BJ (cell line): Measurements from ENCODE around the gene COL11A2. TPM values are rescaled to one million over a fixed set of nuclear protein-coding genes. Genes with fewer than 3 reads are reported as not detected.

Experiments used
- CTCF ChIA-PET: fragments of 350-600 bp; formaldehyde crosslinking; extraction: SDS; loops from one replicate; lab custom pipeline; 2021; ENCODE audit warnings: antibody characterized with exemption, inconsistent platforms; lab: Yijun Ruan, JAX
- POLR2A ChIA-PET: fragments of 300-600 bp; sonication (Branson Sonifier 250); formaldehyde crosslinking; extraction: SDS; loops from one replicate; lab custom pipeline; 2021; ENCODE audit warnings: antibody characterized with exemption; lab: Charles Lee
- DNase-seq: peaks from one replicate; pipeline ENCODE4 v3.0.0-alpha.2; 2011; ENCODE audit warnings: low read depth
- H3K27me3 ChIP-seq: 2 replicates; pipeline ENCODE4 v1.6.0; 2011; ENCODE audit warnings: low read length; ENCODE audit not compliant: control insufficient read depth, insufficient read depth
- H3K36me3 ChIP-seq: 2 replicates; pipeline ENCODE4 v1.5.1; 2011; ENCODE audit warnings: low read length; ENCODE audit not compliant: control insufficient read depth, insufficient read depth
- H3K4me3 ChIP-seq: 2 replicates; pipeline ENCODE4 v1.5.1; 2011; ENCODE audit warnings: low read depth, mild to moderate bottlenecking, control low read depth, low read length
- polyA plus RNA-seq: library from polyadenylated mRNA; depleted of rRNA; stranded (reverse); fragments of >200 nt; gene quantifications from 2 replicates; pipeline ENCODE4 v1.2.3, GENCODE V29; 2011
- TF ChIP-seq, protein P1 (sequence below): IDR thresholded peaks from 2 replicates; pipeline ENCODE4 v1.5.1; 2011; ENCODE audit warnings: low read depth, mild to moderate bottlenecking, control low read depth, inconsistent platforms, low read length, moderate library complexity; ENCODE audit not compliant: insufficient read depth

The COL11A2 gene
- polyA plus RNA-seq, 1 experiment = 0.91 TPM

DNA sequence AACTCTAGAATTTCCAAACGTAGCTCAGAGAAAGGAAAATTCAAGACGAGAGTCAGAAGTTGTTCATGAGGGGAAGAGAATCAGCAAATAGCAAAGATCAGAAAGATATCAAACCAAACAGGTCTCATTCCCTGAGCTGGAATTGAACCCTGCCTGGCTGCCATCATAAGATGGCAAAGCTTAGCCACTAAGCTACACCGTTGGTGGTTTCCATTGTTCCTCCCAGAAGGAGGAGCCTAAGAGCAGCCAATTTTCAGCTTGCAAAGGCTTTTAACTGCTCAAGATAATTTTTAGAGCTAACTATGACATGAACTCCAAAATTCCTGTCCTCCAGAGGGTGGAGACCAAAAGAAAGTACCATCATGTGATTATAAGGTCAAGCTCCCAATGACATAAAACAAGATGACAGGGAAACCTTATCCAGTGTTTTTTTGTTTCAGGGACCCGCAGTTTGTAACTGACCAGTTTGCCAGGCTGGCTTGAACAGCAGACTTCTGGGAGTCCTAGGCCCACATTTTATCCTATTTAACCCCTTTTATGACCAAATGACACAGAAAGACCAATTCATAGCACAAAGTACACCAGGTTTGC is 55.9 kb downstream of the COL11A2 start:
- DNase-seq = no peak
- Histone ChIP-seq H3K36me3 (no peaks in the 10 kb centered on the region), H3K27me3 (peaks cover 2% of the 10 kb centered on the region; the same call in 1 of the 2 replicates), H3K4me3 (no peak overlapping the region)
- TF ChIP-seq, protein P1, sequence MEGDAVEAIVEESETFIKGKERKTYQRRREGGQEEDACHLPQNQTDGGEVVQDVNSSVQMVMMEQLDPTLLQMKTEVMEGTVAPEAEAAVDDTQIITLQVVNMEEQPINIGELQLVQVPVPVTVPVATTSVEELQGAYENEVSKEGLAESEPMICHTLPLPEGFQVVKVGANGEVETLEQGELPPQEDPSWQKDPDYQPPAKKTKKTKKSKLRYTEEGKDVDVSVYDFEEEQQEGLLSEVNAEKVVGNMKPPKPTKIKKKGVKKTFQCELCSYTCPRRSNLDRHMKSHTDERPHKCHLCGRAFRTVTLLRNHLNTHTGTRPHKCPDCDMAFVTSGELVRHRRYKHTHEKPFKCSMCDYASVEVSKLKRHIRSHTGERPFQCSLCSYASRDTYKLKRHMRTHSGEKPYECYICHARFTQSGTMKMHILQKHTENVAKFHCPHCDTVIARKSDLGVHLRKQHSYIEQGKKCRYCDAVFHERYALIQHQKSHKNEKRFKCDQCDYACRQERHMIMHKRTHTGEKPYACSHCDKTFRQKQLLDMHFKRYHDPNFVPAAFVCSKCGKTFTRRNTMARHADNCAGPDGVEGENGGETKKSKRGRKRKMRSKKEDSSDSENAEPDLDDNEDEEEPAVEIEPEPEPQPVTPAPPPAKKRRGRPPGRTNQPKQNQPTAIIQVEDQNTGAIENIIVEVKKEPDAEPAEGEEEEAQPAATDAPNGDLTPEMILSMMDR = no peak
- ChIA-PET POLR2A (no interaction called here), CTCF (interaction anchor here (0.8 to 1.9 kb wide), 5 partner anchors 10 to 112 kb away, joined by 3 to 10 read pairs (median 5); no protein-coding TSS in a partner anchor)

DNA sequence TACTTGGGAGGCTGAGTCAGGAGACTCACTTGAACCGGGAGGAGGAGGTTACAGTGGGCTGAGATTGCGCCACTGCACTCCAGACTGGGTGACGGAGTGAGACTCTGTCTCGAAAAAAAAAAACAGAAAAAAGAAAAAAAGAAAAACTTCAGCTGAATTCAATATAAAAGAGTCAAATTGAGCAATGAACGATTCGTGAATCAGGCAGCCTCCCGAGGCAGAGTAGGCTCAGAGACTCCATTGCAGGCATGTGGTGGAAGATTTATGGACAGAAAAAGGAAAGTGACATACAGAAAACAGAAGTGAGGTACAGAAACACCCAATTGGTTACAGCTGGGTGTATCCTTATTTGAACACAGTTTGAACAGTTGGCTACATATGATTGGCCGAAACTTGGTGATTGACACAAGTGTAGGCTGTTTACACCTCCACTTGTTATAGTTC is 60.2 kb downstream of the COL11A2 start:
- H3K4me3 ChIP-seq = no peak overlapping the region
- no peaks in the 10 kb centered on the region for H3K36me3 ChIP-seq
- TF ChIP-seq, protein P1 = no peak
- ChIA-PET POLR2A (no interaction called here), CTCF (interaction anchor here (1.1 to 3.1 kb wide), 2 partner anchors 12 to 252 kb away, joined by 3 to 9 read pairs; no protein-coding TSS in a partner anchor)
- no peak for DNase-seq
- H3K27me3 ChIP-seq = peaks cover 8% of the 10 kb centered on the region

DNA sequence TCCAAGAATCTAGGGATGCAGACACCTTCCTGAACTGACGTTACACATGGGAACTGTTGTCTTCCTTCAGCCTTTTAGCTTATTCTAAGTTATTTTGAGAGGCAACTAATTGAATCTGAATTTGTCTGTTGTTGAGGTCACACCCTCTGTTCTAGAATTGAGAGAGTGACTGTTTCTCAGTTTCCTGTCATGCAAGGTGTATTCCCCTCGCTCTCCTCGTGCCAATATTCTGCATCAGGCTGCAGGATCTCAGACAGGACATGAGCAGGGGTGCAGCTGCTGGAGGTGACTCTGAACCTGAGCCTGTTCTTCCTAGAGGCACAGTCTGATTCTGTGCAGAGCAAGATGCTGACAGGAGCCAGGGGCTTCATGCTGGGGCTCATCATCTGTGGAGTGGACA is 63.9 kb downstream of the COL11A2 start:
- DNase-seq = no peak
- TF ChIP-seq, protein P1 = no peak
- Histone ChIP-seq H3K27me3 (peaks cover 8% of the 10 kb centered on the region), H3K4me3 (no peak overlapping the region), H3K36me3 (no peaks in the 10 kb centered on the region)
- CTCF ChIA-PET = interaction anchor here (0.8 to 3.4 kb wide), 3 partner anchors 9 to 20 kb away, joined by 3 to 11 read pairs (median 6); no protein-coding TSS in a partner anchor
- POLR2A ChIA-PET = no interaction called here

DNA sequence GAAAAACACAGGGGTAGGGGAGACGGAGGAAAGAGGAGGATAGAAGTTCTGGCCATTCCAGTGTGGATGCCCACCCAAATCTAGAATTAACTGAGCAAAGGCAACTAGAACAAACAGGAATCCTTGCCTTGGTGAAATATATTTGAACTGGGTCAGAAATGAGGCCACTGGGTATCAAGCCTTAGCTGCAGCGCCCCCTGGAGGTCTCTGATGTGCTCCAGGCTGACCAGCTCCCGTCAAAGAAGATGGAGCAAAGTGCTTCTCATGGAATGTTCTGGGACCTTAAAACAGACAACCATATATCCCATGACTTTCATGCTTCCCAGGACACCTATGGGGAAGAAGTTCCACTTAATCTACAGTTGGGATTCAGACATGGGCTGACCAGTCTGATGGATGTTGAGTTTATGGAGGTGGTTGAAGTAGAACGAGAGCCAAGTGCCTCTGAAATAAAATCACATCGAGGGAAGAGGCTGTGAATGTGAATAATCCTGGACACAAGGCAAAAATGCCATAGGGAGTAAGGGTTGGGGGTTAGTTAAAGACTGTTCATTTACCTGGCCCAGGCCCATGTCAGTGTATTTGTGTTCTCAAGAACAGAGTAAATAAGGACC is 66.1 kb downstream of the COL11A2 start:
- Histone ChIP-seq H3K4me3 (no peak overlapping the region), H3K27me3 (peaks cover 8% of the 10 kb centered on the region), H3K36me3 (no peaks in the 10 kb centered on the region)
- no peak for DNase-seq
- ChIA-PET CTCF (interaction anchor here (0.7 to 3.4 kb wide), 20 partner anchors 8 to 150 kb away, joined by 3 to 26 read pairs (median 4); partner anchors contain the start of gene B3GALT4), POLR2A (no interaction called here)
- TF ChIP-seq, protein P1 = peak; percentile 66

DNA sequence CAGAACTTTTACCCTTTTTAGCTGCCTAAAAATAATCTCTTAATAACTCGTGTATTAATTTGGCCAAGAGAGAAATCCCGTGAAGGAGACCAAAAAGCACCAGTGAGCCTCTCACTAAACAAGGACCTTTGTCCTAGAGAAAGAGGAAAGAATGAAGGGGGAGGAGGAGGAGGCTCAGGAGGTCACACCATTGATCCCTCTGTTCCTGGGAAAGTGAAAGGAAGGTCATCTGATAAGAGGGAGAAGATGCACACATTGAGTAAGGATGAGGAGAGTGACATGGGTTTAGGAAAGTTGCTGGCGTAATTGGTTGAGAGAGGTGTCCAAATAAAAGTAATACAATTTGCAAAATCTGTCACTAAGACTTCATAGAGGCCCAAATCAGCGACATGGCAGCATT is 67.3 kb downstream of the COL11A2 start:
- Histone ChIP-seq H3K4me3 (no peak overlapping the region), H3K27me3 (peaks cover 6% of the 10 kb centered on the region), H3K36me3 (no peaks in the 10 kb centered on the region)
- CTCF ChIA-PET = interaction anchor here (0.5 to 3.4 kb wide), 9 partner anchors 9 to 123 kb away, joined by 3 to 26 read pairs (median 7); partner anchors contain the start of gene HSD17B8
- TF ChIP-seq, protein P1 = no peak
- DNase-seq = no peak
- POLR2A ChIA-PET = no interaction called here
